Right renal cortex interstitium (tissue), 3 donors: ENCODE measurements around the gene TSKS. TPM values are rescaled to one million over a fixed set of nuclear protein-coding genes. Genes with fewer than 3 reads are reported as not detected.
A peak's percentile ranks its signal among the peaks of the same experiment; 100 is the strongest.
"Not testable (repeated sequence)": the region's sequence is repeated elsewhere in the genome, so short reads cannot be mapped to it uniquely, and the experiment has no call there.

Experiments used
- DNase-seq, 3 donors: peaks; one replicate each; pipeline ENCODE4 v3.0.0-alpha.2; 2013; ENCODE audit warnings: low read depth in 3 of 3, low spot score in 2 of 3
- polyA plus RNA-seq, 3 donors: library from polyadenylated mRNA; unstranded; fragments of 120-200 nt; gene quantifications; one replicate each; pipeline ENCODE4 v1.2.1, GENCODE V29; 2013; ENCODE audit not compliant: insufficient read length in 3 of 3

The TSKS gene
- polyA plus RNA-seq, 3 donors, result 0.10 to 0.15 TPM; not detected in 1

GRCh38 chr19:49727217-49728030, 35.7 kb downstream of the TSKS start:
- peak in 1 of 3 donors; percentile 12 for DNase-seq

DNA sequence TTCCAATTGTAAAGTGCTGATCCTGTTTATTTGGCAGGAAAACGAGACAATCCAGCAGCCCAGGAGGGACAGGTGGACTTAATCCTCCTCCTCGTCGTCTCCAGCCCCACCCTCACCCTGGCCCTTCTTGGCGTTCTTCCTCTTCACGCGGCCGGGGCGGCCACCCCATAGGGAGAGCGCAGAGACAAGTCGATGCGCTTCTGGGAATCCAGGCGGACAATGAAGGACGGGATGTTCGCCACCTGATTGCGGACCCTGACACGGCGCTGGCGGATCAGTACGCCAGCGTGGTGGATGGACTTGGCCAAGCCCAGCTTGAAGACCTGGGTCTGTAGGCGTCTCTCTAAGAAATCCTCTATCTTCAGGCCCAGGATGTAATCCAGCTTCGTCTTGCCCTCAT, 43.7 kb downstream of the TSKS start:
- DNase-seq, result not testable (repeated sequence)

DNA sequence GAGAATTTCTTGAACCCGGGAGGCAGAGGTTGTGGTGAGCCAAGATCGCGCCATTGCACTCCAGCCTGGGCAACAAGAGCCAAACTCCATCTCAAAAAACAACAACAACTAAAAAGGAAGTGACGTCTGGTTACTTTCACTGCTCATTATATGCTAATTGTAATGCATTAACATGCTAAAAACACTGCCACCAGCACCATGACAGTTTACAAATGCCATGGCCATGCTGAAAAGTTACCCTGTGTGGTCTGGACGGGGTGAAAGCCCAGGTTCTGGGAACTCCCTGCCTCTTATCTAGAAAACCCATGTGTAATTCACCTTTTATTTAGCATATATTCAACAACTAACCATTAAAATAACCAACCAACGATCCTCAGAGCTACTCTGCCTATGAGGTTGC, 44.1 kb downstream of the TSKS start:
- DNase-seq, result no peak

DNA sequence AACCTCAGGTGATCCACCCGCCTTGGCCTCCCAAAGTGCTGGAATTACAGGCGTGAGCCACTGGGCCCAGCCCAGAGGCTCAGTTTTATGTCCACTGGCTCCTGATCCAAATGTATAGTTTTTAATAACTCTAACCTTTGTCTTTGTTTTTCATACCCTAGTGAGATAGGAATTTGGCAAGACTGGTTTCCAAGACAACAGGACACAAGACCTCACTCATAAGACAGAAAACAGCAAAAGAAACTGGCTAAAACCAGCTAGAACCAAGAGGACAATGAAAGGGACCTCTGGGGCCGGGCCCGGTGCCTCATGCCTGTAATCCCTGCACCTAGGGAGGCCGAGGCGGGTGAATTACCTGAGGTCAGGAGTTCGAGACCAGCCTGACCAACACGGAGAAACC, 44.6 kb downstream of the TSKS start:
- DNase-seq, result no peak

GRCh38 chr19:49716154-49716553, 47.0 kb downstream of the TSKS start:
- no peak for DNase-seq

- DNase-seq, result no peak
These were observed 49.8 kb downstream of the TSKS start for GRCh38 chr19:49713236-49713845.

DNA sequence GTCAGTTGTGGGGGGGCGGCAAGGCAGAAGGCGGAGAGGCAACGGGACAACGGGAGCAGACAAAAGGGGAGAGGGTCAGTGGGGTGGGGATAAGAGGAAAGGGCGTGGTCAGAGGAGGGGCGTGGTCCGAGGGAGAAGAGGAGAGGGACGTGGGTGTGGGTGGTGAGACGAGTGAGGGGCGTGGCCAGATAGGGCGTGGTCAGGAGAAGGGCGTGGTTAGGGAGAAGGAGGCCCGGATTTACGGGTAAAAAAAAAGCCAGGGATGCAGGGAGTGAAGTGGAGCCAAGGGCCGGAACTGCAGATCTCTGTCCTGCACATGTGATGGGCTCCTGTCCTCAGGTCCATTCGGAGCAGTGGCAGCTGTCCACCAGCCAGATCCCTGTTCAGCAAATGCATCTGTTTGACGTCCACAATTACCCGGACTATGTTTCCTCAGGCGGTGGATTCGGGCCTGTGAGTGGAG, 50.7 kb downstream of the TSKS start:
- no peak for DNase-seq

DNA sequence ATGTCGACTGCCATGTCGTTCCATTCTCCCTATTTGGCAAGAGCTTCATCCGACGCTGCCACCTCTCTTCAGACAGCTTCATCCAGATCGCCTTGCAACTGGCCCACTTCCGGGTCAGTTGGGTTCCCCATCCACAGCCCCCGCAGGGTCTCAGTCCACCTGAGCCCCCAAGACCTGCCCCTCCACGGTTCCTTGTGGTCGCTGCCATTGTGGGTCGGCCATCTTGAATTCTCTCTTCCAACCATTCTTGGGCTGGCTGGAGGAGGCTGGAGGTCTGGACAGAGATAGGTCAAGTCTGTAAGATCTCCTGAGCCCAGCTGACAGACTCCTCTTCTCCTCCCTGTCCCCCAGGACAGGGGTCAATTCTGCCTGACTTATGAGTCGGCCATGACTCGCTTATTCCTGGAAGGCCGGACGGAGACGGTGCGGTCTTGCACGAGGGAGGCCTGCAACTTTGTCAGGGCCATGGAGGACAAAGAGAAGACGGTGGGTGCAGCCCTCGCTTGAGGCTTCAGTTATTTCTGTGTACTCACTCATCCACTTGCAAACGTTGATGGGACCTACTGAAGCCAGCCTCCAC, 52.6 kb downstream of the TSKS start:
- DNase-seq, result no peak

- no peak for DNase-seq
These were observed 57.2 kb downstream of the TSKS start for GRCh38 chr19:49705919-49706318.

- DNase-seq, result no peak
These were observed 58.0 kb downstream of the TSKS start for GRCh38 chr19:49704888-49705642.

GRCh38 chr19:49701271-49701786, 61.8 kb downstream of the TSKS start:
- DNase-seq, result no peak

DNA sequence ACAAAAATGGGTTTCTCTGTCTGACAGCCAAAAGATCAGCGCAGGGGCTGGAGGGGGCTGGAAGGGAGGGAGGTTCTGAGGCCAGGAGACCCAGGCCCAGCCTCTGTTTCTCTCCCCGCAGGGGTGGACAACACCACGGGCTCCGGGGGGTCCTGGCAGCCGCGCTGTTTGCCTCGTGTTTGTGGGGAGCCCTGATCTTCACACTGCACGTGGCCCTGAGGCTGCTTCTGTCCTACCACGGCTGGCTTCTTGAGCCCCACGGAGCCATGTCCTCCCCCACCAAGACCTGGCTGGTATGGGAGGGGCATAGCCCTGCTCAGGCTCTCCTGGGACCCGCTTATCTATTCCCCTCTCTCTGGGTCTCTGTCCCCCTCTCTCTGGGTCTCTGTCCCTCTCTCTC, 62.5 kb downstream of the TSKS start:
- DNase-seq, result no peak

DNA sequence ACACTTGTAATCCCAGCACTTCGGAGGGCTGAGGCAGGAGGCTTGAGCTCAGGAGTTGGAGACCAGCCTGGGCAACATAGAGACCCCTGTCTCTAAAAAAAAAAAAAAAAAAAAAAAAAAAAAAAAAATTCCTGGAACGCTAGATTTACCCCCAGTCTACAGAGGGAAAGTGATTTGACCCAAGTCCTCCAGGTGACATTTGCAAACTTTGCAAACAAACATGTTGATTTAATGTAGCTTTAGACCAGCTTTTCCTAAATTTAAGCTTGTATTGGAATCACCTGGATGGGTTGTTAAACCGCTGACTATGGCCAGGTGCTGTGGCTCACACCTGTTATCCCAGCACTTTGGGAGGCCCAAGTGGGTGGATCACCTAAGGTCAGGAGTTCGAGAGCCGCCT, 63.7 kb downstream of the TSKS start:
- DNase-seq, result no peak

DNA sequence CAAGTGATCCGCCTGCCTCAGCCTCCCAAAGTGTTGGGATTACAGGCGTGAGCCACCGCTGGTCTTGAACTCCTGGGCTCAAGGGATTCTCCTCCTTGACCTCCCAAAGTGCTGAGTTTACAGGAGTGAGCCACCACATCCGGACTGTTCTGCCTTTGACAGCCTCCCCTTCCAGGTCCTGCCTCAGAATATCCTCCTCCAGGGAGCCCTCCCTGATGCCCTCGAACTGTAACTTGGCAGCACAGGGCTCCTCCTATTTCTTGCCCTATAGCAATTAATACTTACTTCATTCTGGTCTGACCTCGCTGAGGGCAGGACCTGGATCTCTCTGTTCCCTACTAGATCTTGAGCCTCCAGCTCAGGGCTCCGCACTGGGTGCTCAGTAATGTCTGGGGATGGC, 66.2 kb downstream of the TSKS start:
- DNase-seq, result no peak

- DNase-seq, result no peak
These were observed 67.0 kb downstream of the TSKS start for GRCh38 chr19:49696115-49696514.

DNA sequence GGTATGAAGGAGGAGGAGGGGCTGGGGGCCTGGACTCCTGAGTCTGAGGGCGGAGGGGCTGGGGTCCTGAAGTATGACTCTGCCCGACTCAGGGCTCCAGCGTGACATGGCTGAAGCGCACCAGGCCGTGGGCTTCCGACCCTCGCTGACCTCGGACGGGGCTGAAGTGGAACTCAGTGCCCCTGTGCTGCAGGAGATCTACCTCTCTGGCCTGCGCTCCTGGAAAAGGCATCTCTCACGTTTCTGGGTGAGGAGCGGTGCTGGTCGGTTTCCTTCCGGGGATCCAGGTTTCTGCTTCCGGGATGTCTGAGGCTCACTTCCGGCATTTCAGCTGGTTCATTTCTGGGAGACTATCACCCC, 71.0 kb downstream of the TSKS start:
- DNase-seq, result no peak

DNA sequence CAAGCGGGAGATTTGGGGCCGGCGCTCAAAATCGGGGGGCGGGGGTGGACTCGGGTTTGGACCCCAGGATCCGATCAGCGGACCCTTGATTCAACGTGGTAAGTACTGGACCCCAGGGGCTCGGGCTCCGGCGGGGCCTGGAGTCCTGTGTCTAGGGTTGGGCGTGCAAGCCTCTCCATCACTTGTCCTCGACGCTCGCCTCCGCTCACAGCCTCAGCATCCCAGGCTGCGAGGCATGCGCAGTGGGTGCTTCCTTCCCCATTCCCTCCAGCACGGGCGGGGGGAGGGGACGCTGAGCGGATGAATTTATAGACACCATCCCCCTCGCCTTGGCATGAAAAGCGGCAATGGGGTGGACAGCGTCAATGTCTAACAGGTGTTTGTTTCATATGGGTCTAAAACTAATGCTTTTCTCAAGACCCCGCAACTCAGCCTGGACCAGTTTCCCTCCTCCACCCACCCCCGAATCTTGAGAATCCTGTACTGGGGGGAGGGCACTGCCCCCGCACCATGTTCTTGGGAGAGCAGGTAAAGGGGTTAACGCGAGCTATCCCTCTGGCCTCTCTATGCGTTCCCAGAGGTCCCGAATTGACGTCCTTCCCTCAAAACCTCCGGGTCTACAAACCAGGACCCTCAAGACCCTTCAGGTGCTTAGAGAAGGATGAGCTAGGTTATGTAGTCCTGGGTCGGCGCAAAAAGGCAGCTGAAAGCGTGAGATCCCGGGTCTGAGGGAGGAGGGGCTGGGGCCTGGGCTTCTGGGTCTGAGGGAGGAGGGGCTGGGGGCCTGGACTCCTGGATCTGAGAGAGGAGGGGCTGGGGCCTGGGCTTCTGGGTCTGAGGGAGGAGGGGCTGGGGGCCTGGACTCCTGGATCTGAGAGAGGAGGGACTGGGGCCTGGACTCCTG, 71.6 kb downstream of the TSKS start:
- peak in 2 of 3 donors; percentile 47 to 56 for DNase-seq

DNA sequence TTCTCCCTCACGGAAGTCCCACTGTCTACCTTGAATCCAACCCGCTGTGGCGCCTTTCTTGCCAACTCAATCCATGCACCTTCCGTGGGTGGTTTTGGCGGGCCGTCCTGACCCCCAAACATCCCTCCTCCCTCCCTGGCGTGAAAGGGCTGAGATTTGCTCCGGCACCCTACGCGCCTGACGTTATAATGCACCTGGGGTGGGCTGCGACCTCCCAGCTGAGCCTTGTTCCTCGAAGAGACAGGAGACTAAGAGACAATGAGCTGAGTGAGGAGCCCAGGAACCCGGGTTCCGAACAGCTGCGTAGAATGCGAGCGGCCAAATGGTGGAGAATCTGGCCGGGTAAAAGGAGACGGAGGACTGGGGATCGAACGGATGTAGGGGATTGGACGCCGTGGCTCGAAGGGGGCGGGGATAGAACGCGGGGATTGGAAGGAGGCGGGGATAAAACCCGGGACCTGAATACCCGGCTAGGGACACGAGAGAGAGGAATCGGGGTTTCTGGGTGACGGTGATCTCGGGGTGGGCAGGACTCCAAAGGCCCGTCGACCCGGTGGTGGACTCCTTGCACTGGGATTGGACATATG, 72.4 kb downstream of the TSKS start, which contains the start of gene CPT1C:
Gene CPT1C (plus strand): TSS at position 461 of the 587 bp plus-strand sequence. CDS start 1,137 bp downstream, outside the sequence.
- peak in 2 of 3 donors; percentile 44 to 61 for DNase-seq

DNA sequence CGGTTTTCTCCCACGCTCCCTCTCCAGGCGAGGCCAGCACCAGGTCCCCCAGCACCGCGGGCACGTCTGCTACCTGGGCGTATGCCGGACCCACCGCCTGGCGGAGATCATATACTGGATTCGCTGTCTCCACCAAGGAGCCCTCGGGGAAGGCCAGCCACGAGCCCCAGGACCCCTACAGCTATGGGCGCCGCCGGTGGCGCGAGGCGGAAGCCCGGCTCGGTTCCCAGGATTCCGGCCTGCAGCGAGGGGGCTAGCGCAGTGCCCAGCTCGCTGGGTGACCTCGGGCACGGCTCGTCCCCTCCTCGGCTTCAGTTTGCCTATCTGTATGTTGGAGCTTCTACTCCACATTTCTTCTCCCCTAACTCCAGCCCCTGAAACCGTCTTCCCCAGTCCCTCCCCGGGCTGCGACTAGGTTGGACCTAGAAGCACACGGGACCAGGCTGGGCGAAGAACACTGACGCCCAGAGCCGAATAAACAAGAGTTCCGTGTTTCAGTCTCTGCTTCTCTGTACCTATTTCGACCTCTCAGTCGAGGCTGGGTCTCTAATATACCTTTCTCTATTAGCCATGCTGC, 72.9 kb downstream of the TSKS start:
- DNase-seq, result no peak
